ENCODE data around the gene ALDH16A1.

Gene ALDH16A1

GRCh38 chr19:49463960-49464740, 11.1 kb downstream of the ALDH16A1 start:
- H3K4me3 ChIP-seq (replicated peaks in 1 of 2; ENCODE audit: low read depth in 2 of 2, low read length in 2 of 2), result no peak overlapping the region
- no peak for TF ChIP-seq CTCF (IDR thresholded peaks at IDR 0.05; ENCODE audit: low read depth, low read length)
- DNase-seq (ENCODE audit: low read depth in 2 of 2), result no peak

- no peak for DNase-seq (ENCODE audit: low read depth in 2 of 2)
- no peak for TF ChIP-seq CTCF (IDR thresholded peaks at IDR 0.05; ENCODE audit: low read depth, low read length)
- H3K4me3 ChIP-seq (replicated peaks in 1 of 2; ENCODE audit: low read depth in 2 of 2, low read length in 2 of 2), result no peak overlapping the region
These were observed 12.3 kb downstream of the ALDH16A1 start for GRCh38 chr19:49465371-49465770.

GRCh38 chr19:49468199-49468598, 15.2 kb downstream of the ALDH16A1 start:
- TF ChIP-seq CTCF (IDR thresholded peaks at IDR 0.05; ENCODE audit: low read depth, low read length), result no peak
- no peak for DNase-seq (ENCODE audit: low read depth in 2 of 2)
- no peak overlapping the region for H3K4me3 ChIP-seq (replicated peaks in 1 of 2; ENCODE audit: low read depth in 2 of 2, low read length in 2 of 2)

GRCh38 chr19:49468746-49469447, 15.9 kb downstream of the ALDH16A1 start:
- TF ChIP-seq CTCF (IDR thresholded peaks at IDR 0.05; ENCODE audit: low read depth, low read length), result no peak
- DNase-seq (ENCODE audit: low read depth in 2 of 2), result peak; percentile 93 to 94
- H3K4me3 ChIP-seq (replicated peaks in 1 of 2; ENCODE audit: low read depth in 2 of 2, low read length in 2 of 2), result no peak overlapping the region

GRCh38 chr19:49469828-49470614, 17.0 kb downstream of the ALDH16A1 start:
- H3K4me3 ChIP-seq (replicated peaks in 1 of 2; ENCODE audit: low read depth in 2 of 2, low read length in 2 of 2), result no peak overlapping the region
- peak; percentile 12 for TF ChIP-seq CTCF (IDR thresholded peaks at IDR 0.05; ENCODE audit: low read depth, low read length)
- DNase-seq (ENCODE audit: low read depth in 2 of 2), result no peak

GRCh38 chr19:49470615-49470978, 17.6 kb downstream of the ALDH16A1 start:
- DNase-seq (ENCODE audit: low read depth in 2 of 2), result no peak
- TF ChIP-seq CTCF (IDR thresholded peaks at IDR 0.05; ENCODE audit: low read depth, low read length), result no peak

More at GRCh38 chr19:49470615-49470978, 17.6 kb downstream of the ALDH16A1 start:
- H3K4me3 ChIP-seq (replicated peaks in 1 of 2; ENCODE audit: low read depth in 2 of 2, low read length in 2 of 2), result no peak overlapping the region
